KOPT-K1 (cell line): Measurements from ENCODE around the gene KCNK1.
A peak's percentile ranks its signal among the peaks of the same experiment; 100 is the strongest.

Source experiments
- H3K27ac ChIP-seq: fragments of 200-600 bp; sonication (generic); 2 replicates; pipeline ENCODE4 v1.5.1; 2016; ENCODE audit warnings: antibody characterized with exemption, mild to moderate bottlenecking, low read depth, low read length; ENCODE audit not compliant: poor library complexity, severe bottlenecking
- H3K36me3 ChIP-seq: fragments of 200-600 bp; sonication (generic); 2 replicates; pipeline ENCODE4 v1.5.1; 2017; ENCODE audit warnings: antibody characterized with exemption, mild to moderate bottlenecking, low read length, moderate library complexity; ENCODE audit not compliant: insufficient read depth
- H3K9me3 ChIP-seq: fragments of 200-600 bp; sonication (generic); 2 replicates; pipeline ENCODE4 v1.5.1; 2017; ENCODE audit warnings: antibody characterized with exemption, low read length, mild to moderate bottlenecking; ENCODE audit not compliant: insufficient read depth, poor library complexity, severe bottlenecking

KCNK1 gene

GRCh38 chr1:233613252-233614172 lies at the start of gene KCNK1:
Gene KCNK1 (plus strand): TSS chr1:233614106. CDS start chr1:233614172, 66 bp downstream.
- Histone ChIP-seq H3K36me3 (peaks cover 12% of the 10 kb centered on the region), H3K9me3 (no peaks in the 10 kb centered on the region), H3K27ac (peak within 1 kb of the TSS; percentile 94)

- H3K27ac ChIP-seq: no peak overlapping the region
- no peaks in the 10 kb centered on the region for H3K36me3 ChIP-seq
- peaks cover 29% of the 10 kb centered on the region for H3K9me3 ChIP-seq
Measured at GRCh38 chr1:233565313-233565712, 48.6 kb upstream of the KCNK1 start.

DNA sequence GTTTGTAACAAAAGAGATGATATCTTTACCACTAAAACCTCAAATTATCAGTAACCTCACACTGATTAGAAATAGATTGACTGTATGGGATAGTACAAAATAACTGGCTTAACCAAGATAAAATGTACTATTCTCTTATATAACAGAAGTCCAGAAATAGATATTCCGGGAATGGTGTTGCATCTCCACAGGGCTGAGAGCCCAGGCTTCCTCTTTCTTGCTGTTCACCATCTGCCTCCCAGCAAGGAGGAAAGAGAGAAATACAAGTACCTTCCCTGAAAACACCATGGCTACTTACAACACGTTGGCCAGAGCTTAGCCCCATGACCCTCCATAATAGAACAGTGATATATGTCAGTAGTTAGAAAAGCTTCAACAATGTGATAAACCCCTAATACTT lies 47.0 kb upstream of the KCNK1 start:
- Histone ChIP-seq H3K27ac (no peak overlapping the region), H3K36me3 (no peaks in the 10 kb centered on the region), H3K9me3 (peaks cover 13% of the 10 kb centered on the region)

DNA sequence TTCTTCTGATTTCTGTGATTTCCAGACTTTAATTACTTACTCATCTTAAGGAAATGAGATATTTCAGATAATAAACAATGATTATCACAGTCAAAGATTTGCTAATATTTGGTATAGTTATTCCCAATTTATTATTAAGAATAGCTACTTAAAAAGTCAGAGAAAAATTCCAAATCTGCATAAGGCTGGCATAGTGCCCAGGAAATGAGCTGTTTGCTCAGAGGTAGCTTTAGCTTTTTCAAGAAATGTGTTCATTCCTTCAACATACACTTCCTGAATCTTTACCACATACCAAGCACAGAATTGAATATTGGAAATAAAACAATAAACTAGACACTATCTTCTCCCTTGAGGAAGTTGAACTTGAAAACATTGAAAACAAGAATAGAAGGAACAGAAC lies 44.3 kb upstream of the KCNK1 start:
- Histone ChIP-seq H3K9me3 (peaks cover 3% of the 10 kb centered on the region), H3K27ac (no peak overlapping the region), H3K36me3 (no peaks in the 10 kb centered on the region)

DNA sequence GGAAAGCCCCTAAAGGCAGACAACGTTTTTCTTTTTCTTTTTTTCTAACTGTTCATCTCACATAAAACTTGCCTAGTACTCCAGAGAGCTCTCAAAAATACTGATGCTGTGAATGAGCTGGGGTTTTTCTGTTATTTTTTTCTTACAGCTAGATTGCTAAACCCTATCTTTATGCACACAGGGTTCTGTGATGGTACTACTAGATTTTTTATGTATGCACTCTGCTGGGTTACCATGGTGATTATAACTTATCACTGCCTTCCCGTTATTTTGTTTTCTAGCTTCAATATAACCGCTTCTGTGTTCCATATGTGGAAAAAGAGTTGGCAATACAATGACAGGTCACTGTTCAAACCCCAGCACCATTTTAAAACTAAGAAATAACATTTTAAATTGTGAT lies 43.7 kb upstream of the KCNK1 start:
- H3K9me3 ChIP-seq: peaks cover 2% of the 10 kb centered on the region
- no peaks in the 10 kb centered on the region for H3K36me3 ChIP-seq
- no peak overlapping the region for H3K27ac ChIP-seq

DNA sequence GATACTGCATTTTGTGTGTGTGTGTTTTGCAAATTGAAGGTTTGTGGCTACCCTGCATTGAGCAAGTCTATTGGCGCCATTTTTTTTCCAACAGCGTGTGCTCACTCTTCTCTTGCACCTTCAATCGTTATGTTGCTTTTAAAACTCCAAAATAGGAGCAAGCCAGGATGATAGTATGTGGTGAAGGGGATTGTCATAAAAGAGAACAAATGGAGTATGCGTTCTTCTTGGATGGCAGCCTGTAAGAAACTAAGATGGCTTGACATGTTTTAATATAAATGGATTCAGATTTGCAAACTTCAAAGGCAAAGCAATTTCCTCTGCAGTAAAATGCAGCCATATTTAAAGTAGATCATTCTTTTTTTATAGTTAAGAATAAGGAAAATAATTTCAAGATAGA lies 43.2 kb upstream of the KCNK1 start:
- H3K9me3 ChIP-seq: no peaks in the 10 kb centered on the region
- H3K27ac ChIP-seq: no peak overlapping the region
- H3K36me3 ChIP-seq: no peaks in the 10 kb centered on the region

DNA sequence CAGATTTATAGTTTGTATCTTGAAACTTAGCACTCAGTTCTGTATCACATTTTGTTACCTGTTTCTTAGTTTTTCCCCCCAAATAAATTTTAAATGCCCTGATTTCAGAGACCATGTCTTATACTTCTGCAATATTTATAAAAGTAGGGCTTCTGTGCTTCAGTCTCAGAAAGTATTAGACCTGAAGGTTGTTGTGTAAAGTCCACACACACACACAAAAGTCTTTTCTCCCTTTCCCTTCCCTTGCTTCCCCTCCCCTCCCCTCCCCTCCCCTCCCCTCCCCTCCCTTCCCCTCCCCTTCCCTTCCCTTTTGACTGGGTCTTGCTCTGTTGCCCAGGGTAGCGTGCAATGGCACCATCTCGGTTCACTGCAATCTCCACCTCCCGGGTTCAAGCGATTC lies 41.0 kb upstream of the KCNK1 start:
- no peak overlapping the region for H3K27ac ChIP-seq
- no peaks in the 10 kb centered on the region for H3K9me3 ChIP-seq
- H3K36me3 ChIP-seq: no peaks in the 10 kb centered on the region

DNA sequence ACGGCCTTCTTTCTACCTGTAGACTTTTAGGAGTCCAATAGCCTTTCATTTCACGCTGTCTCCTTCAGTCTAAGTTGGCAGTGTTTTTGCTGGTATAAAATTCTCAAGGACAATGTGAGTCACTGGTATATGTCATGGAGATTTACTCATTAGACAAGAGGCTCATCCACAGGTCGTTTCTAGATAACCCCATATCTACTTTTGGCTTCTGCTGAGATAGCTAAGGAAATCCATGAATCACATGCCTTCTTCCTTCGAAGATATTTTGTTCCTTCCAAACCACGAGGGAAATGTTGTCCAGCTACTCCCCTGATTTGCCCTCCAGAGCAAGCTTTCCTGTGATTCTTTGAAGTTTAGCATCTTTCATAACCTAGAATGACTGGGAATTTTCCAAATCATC lies 38.5 kb upstream of the KCNK1 start:
- H3K9me3 ChIP-seq: peaks cover 8% of the 10 kb centered on the region

DNA sequence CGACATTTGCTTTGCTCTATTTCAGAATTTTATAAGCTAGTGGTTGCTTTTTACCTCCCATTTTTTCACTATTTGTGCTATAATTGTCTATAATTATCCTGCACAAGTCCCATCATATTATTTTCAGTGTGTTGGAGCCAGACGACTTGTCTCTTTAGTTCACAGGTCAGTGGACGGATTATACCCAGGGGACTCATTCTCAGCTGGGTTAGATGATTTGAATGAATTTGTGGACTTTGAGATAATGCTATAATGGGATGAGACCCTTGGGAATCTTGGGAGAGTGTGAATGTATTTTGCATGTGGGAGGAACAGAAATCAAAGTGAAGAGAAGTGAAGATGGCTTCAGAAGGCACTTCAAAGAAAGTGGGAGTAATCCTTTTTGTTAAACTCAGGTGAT lies 31.5 kb upstream of the KCNK1 start:
- Histone ChIP-seq H3K36me3 (no peaks in the 10 kb centered on the region), H3K27ac (no peak overlapping the region), H3K9me3 (peaks cover 18% of the 10 kb centered on the region)

More for the DNA sequence above, 38.5 kb upstream of the KCNK1 start:
- Histone ChIP-seq H3K27ac (no peak overlapping the region), H3K36me3 (no peaks in the 10 kb centered on the region)

- Histone ChIP-seq H3K9me3 (peaks cover 11% of the 10 kb centered on the region), H3K36me3 (no peaks in the 10 kb centered on the region), H3K27ac (peak overlapping the region; percentile 53)
Measured at GRCh38 chr1:233584376-233584775, 29.5 kb upstream of the KCNK1 start.

DNA sequence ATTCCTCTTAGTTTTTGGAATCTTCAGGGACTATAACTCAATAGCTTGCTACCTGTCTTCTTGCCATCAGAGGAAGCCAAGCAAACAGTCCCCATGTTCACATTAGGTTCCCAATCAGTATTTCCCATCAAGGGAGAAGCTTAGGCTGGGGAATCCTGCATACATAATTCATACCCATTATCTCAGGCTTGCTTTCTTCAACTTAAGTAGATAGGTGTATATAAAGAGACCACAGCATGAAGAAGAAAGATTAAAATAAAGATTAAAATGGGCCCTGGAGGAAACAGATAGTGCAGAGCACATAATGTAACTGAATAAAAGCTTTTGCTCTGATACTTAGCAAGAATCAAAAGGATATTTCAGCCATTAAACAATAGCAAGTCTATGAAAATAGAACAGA lies 29.0 kb upstream of the KCNK1 start:
- peak overlapping the region; percentile 53 for H3K27ac ChIP-seq
- no peaks in the 10 kb centered on the region for H3K36me3 ChIP-seq
- H3K9me3 ChIP-seq: peaks cover 11% of the 10 kb centered on the region

DNA sequence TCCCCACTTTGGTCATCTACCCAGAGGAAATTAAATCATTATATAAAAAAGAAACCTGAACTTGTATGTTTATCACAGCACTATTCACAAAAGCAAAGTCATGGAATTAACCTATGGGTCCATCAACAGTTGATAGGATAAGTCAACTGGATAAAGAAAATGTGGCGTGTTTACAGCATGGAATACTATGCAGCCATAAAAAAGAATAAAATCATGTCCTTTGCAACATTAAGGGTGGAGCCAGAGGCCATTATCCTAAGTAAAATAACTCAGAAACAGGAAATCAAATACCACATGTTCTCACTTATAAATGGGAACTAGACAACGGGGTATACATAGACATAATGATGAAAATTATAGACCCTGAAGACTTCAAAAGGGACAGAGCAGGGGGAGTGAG lies 27.6 kb upstream of the KCNK1 start:
- no peaks in the 10 kb centered on the region for H3K36me3 ChIP-seq
- peaks cover 5% of the 10 kb centered on the region for H3K9me3 ChIP-seq

DNA sequence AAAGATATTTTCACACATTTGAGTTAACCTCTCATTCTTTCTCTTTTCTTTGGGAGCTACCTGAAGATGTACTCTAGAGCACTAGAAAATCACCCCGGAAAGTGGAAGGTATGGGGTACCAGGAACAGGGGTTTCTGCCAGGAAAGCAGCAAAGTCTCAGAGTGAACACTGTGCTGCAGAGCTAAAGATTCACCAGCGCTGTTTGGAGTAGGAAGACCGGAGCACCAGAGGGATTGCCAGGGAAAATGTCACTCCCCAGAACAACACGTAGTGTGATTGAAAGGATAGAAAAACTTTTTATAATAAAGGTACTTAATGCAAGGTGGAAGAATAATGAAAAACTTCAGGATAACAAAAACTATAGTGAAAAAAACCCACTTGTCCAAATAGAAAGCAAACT lies 26.7 kb upstream of the KCNK1 start:
- H3K9me3 ChIP-seq: no peaks in the 10 kb centered on the region
- H3K27ac ChIP-seq: no peak overlapping the region
- no peaks in the 10 kb centered on the region for H3K36me3 ChIP-seq

More for the DNA sequence above, 27.6 kb upstream of the KCNK1 start:
- no peak overlapping the region for H3K27ac ChIP-seq

DNA sequence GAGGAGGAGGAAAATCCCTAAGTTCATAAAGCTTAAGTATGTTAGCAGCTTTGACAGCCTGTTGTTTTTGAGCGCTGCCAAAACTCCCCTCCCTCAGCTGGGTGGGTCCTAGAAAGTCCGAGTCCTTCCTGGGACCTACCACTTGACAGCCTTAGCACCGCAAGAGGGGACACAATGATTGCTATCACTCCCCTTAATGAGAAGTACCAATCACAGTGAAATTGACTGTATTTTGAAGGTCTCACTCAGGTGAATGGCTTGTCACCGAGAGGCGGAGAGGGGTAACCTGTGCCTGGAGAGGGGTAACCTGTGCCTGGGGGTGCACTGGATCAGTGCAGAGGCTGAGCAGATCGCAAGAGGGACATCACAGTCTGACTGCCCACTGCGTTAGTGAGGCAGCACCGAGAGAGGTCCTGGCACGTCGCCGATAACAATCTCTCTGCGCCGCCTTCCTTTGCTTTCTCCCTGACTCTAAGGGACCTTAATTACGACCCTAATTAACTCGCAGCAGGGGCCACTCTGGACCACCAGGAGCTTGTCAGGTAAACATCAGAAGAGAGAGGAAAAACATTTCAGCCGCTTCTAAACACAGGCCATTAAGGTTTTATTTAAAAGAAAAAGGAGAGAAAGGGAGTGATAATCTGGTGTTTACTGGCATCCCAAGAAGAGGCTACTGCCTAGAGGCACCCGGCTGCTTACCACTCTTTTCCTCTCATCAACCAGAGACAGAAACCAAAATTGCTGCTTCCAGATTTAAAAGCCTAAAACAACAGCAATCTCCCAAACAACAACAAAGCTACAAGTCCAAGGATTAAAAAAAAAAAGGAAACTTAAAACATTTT lies 25.7 kb upstream of the KCNK1 start:
- Histone ChIP-seq H3K9me3 (no peaks in the 10 kb centered on the region), H3K27ac (no peak overlapping the region), H3K36me3 (no peaks in the 10 kb centered on the region)

GRCh38 chr1:233597489-233597901 lies 16.4 kb upstream of the KCNK1 start:
- no peaks in the 10 kb centered on the region for H3K36me3 ChIP-seq

More at GRCh38 chr1:233597489-233597901, 16.4 kb upstream of the KCNK1 start:
- Histone ChIP-seq H3K27ac (peak overlapping the region; percentile 89), H3K9me3 (no peaks in the 10 kb centered on the region)
